ENCODE results near the gene LAYN.

LAYN gene

GRCh38 chr11:111528557-111528956 is 12.0 kb upstream of the LAYN start:
- DNase-seq (ENCODE audit: low read depth), result no peak
- peak; percentile 7 for TF ChIP-seq CTCF (IDR thresholded peaks at IDR 0.05; ENCODE audit: control insufficient read depth, insufficient read depth, low read depth, low read length, missing control alignments)
- H3K4me3 ChIP-seq (ENCODE audit: control insufficient read depth, low read depth, low read length), result no peak overlapping the region

GRCh38 chr11:111530091-111530490 is 10.4 kb upstream of the LAYN start:
- H3K4me3 ChIP-seq (ENCODE audit: control insufficient read depth, low read depth, low read length), result no peak overlapping the region
- TF ChIP-seq CTCF (IDR thresholded peaks at IDR 0.05; ENCODE audit: control insufficient read depth, insufficient read depth, low read depth, low read length, missing control alignments), result no peak
- DNase-seq (ENCODE audit: low read depth), result no peak

- no peak for TF ChIP-seq CTCF (IDR thresholded peaks at IDR 0.05; ENCODE audit: control insufficient read depth, insufficient read depth, low read depth, low read length, missing control alignments)
- DNase-seq (ENCODE audit: low read depth), result no peak
- no peak overlapping the region for H3K4me3 ChIP-seq (ENCODE audit: control insufficient read depth, low read depth, low read length)
Measured at GRCh38 chr11:111531136-111531535, 9.4 kb upstream of the LAYN start.

GRCh38 chr11:111531687-111532364 is 8.7 kb upstream of the LAYN start:
- TF ChIP-seq CTCF (IDR thresholded peaks at IDR 0.05; ENCODE audit: control insufficient read depth, insufficient read depth, low read depth, low read length, missing control alignments), result no peak
- DNase-seq (ENCODE audit: low read depth), result peak; percentile 77

GRCh38 chr11:111532365-111532709 is 8.2 kb upstream of the LAYN start:
- TF ChIP-seq CTCF (IDR thresholded peaks at IDR 0.05; ENCODE audit: control insufficient read depth, insufficient read depth, low read depth, low read length, missing control alignments), result no peak
- DNase-seq (ENCODE audit: low read depth), result no peak
- H3K4me3 ChIP-seq (ENCODE audit: control insufficient read depth, low read depth, low read length), result no peak overlapping the region

More at GRCh38 chr11:111531687-111532364, 8.7 kb upstream of the LAYN start:
- no peak overlapping the region for H3K4me3 ChIP-seq (ENCODE audit: control insufficient read depth, low read depth, low read length)

- H3K4me3 ChIP-seq (ENCODE audit: control insufficient read depth, low read depth, low read length), result no peak overlapping the region
- TF ChIP-seq CTCF (IDR thresholded peaks at IDR 0.05; ENCODE audit: control insufficient read depth, insufficient read depth, low read depth, low read length, missing control alignments), result no peak
- DNase-seq (ENCODE audit: low read depth), result no peak
Measured at GRCh38 chr11:111535281-111535680, 5.2 kb upstream of the LAYN start.
